ENCODE measurements around the gene MRNIP. TPM values are rescaled to one million over a fixed set of nuclear protein-coding genes. Genes with fewer than 3 reads are reported as not detected.

MRNIP gene
- total RNA-seq, 1 donor from 2014 or later, result 60.2 TPM

GRCh38 chr5:179905161-179905560 lies 46.5 kb upstream of the MRNIP start:
- peaks cover 10% of the 10 kb centered on the region for H3K4me1 Mint-ChIP-seq (ENCODE audit: low read depth, unreplicated experiment)
- no peak overlapping the region for H3K27ac Mint-ChIP-seq (ENCODE audit: unreplicated experiment)
- H3K36me3 Mint-ChIP-seq (ENCODE audit: unreplicated experiment), result peaks cover 4% of the 10 kb centered on the region
- TF ChIP-seq CTCF (IDR thresholded peaks at IDR 0.05; ENCODE audit: partially characterized antibody, unreplicated experiment), result no peak
- DNase-seq, result no peak
- peaks cover 9% of the 10 kb centered on the region for H3K27me3 Mint-ChIP-seq (ENCODE audit: unreplicated experiment)
- no peak overlapping the region for H3K4me3 Mint-ChIP-seq (ENCODE audit: unreplicated experiment)
- H3K9me3 Mint-ChIP-seq (ENCODE audit: unreplicated experiment), result peaks cover 7% of the 10 kb centered on the region

- TF ChIP-seq CTCF (IDR thresholded peaks at IDR 0.05; ENCODE audit: partially characterized antibody, unreplicated experiment), result no peak
- peaks cover 8% of the 10 kb centered on the region for H3K9me3 Mint-ChIP-seq (ENCODE audit: unreplicated experiment)
- no peak for DNase-seq
- peaks cover 4% of the 10 kb centered on the region for H3K36me3 Mint-ChIP-seq (ENCODE audit: unreplicated experiment)
- peaks cover 12% of the 10 kb centered on the region for H3K4me1 Mint-ChIP-seq (ENCODE audit: low read depth, unreplicated experiment)
- H3K27ac Mint-ChIP-seq (ENCODE audit: unreplicated experiment), result no peak overlapping the region
- no peak overlapping the region for H3K4me3 Mint-ChIP-seq (ENCODE audit: unreplicated experiment)
- H3K27me3 Mint-ChIP-seq (ENCODE audit: unreplicated experiment), result peaks cover 8% of the 10 kb centered on the region
Observed at GRCh38 chr5:179904463-179905160, 46.0 kb upstream of the MRNIP start.

GRCh38 chr5:179902763-179903158 lies 44.1 kb upstream of the MRNIP start:
- Mint-ChIP-seq H3K27ac (ENCODE audit: unreplicated experiment) (no peak overlapping the region), H3K27me3 (ENCODE audit: unreplicated experiment) (peaks cover 2% of the 10 kb centered on the region), H3K9me3 (ENCODE audit: unreplicated experiment) (peaks cover 8% of the 10 kb centered on the region), H3K4me1 (ENCODE audit: low read depth, unreplicated experiment) (peaks cover 12% of the 10 kb centered on the region), H3K4me3 (ENCODE audit: unreplicated experiment) (no peak overlapping the region), H3K36me3 (ENCODE audit: unreplicated experiment) (peaks cover 4% of the 10 kb centered on the region)
- no peak for DNase-seq
- TF ChIP-seq CTCF (IDR thresholded peaks at IDR 0.05; ENCODE audit: partially characterized antibody, unreplicated experiment), result no peak

- peaks cover 8% of the 10 kb centered on the region for H3K36me3 Mint-ChIP-seq (ENCODE audit: unreplicated experiment)
- H3K4me3 Mint-ChIP-seq (ENCODE audit: unreplicated experiment), result no peak overlapping the region
- H3K4me1 Mint-ChIP-seq (ENCODE audit: low read depth, unreplicated experiment), result peaks cover 12% of the 10 kb centered on the region
Observed at GRCh38 chr5:179901915-179902762, 43.5 kb upstream of the MRNIP start.

More at GRCh38 chr5:179901915-179902762, 43.5 kb upstream of the MRNIP start:
- Mint-ChIP-seq H3K27me3 (ENCODE audit: unreplicated experiment) (peaks cover 2% of the 10 kb centered on the region), H3K27ac (ENCODE audit: unreplicated experiment) (no peak overlapping the region), H3K9me3 (ENCODE audit: unreplicated experiment) (peaks cover 8% of the 10 kb centered on the region)
- no peak for TF ChIP-seq CTCF (IDR thresholded peaks at IDR 0.05; ENCODE audit: partially characterized antibody, unreplicated experiment)
- no peak for DNase-seq
